RWPE2 (cell line): ENCODE results near the gene TMA7.

Source experiments
- ATAC-seq: fragments of 200-7000 bp; cut with Tn5 transposase; 3 replicates; pipeline ENCODE4 v1.9.1; 2021; ENCODE audit warnings: low read depth
- DNase-seq: peaks from one replicate; pipeline ENCODE4 v3.0.0-alpha.2; 2020; ENCODE audit warnings: low spot score
- H3K27ac ChIP-seq: fragments of 450-650 bp; 2 replicates; pipeline ENCODE4 v1.5.1; 2017; ENCODE audit warnings: mild to moderate bottlenecking; ENCODE audit not compliant: poor library complexity, severe bottlenecking
- H3K27me3 ChIP-seq: fragments of 250-450 bp; sonication (Bioruptor Pico); 2 replicates; pipeline ENCODE4 v1.5.1; 2021; ENCODE audit warnings: mild to moderate bottlenecking, moderate library complexity; ENCODE audit not compliant: insufficient read depth, poor library complexity, severe bottlenecking
- H3K36me3 ChIP-seq: fragments of 250-450 bp; sonication (Bioruptor Pico); 2 replicates; pipeline ENCODE4 v1.5.1; 2020; ENCODE audit warnings: low read depth, mild to moderate bottlenecking, moderate library complexity
- H3K4me1 ChIP-seq: fragments of 250-450 bp; sonication (Bioruptor Pico); 2 replicates; pipeline ENCODE4 v1.5.1; 2021; ENCODE audit warnings: mild to moderate bottlenecking, moderate library complexity; ENCODE audit not compliant: insufficient read depth, poor library complexity, severe bottlenecking
- H3K4me3 ChIP-seq: fragments of 250-450 bp; sonication (Bioruptor Pico); 2 replicates; pipeline ENCODE4 v1.5.1; 2021; ENCODE audit warnings: mild to moderate bottlenecking, moderate library complexity; ENCODE audit not compliant: severe bottlenecking
- H3K9me3 ChIP-seq: fragments of 250-450 bp; sonication (Bioruptor Pico); 2 replicates; pipeline ENCODE4 v1.5.1; 2021; ENCODE audit warnings: mild to moderate bottlenecking, moderate library complexity; ENCODE audit not compliant: severe bottlenecking
- CTCF ChIP-seq: fragments of 450-650 bp; IDR thresholded peaks from one replicate; pipeline ENCODE4 v1.5.1; 2017; ENCODE audit warnings: mild to moderate bottlenecking, moderate library complexity; ENCODE audit not compliant: poor library complexity, severe bottlenecking

Gene TMA7

GRCh38 chr3:48405971-48406370 lies 34.1 kb upstream of the TMA7 start:
- no peak overlapping the region for H3K4me3 ChIP-seq
- no peak for ATAC-seq
- H3K27ac ChIP-seq: no peak overlapping the region
- TF ChIP-seq CTCF: no peak
- H3K27me3 ChIP-seq: no peaks in the 10 kb centered on the region
- no peak for DNase-seq
- peaks cover 85% of the 10 kb centered on the region for H3K36me3 ChIP-seq
- H3K4me1 ChIP-seq: peaks cover 15% of the 10 kb centered on the region
- no peaks in the 10 kb centered on the region for H3K9me3 ChIP-seq

GRCh38 chr3:48406443-48407431 lies 33.3 kb upstream of the TMA7 start:
- TF ChIP-seq CTCF: no peak
- Histone ChIP-seq H3K27me3 (no peaks in the 10 kb centered on the region), H3K36me3 (peaks cover 85% of the 10 kb centered on the region), H3K9me3 (no peaks in the 10 kb centered on the region), H3K4me3 (no peak overlapping the region), H3K4me1 (peaks cover 10% of the 10 kb centered on the region), H3K27ac (no peak overlapping the region)
- DNase-seq: peak; percentile 33
- no peak for ATAC-seq

GRCh38 chr3:48407542-48408099 lies 32.4 kb upstream of the TMA7 start:
- peaks cover 89% of the 10 kb centered on the region for H3K36me3 ChIP-seq
- TF ChIP-seq CTCF: no peak
- no peak overlapping the region for H3K27ac ChIP-seq
- H3K27me3 ChIP-seq: no peaks in the 10 kb centered on the region
- DNase-seq (no peak), ATAC-seq (no peak)
- no peaks in the 10 kb centered on the region for H3K9me3 ChIP-seq
- peaks cover 2% of the 10 kb centered on the region for H3K4me1 ChIP-seq
- H3K4me3 ChIP-seq: no peak overlapping the region

GRCh38 chr3:48408823-48409281 lies 31.2 kb upstream of the TMA7 start:
- Histone ChIP-seq H3K4me3 (no peak overlapping the region), H3K9me3 (no peaks in the 10 kb centered on the region), H3K27ac (no peak overlapping the region), H3K27me3 (no peaks in the 10 kb centered on the region), H3K4me1 (no peaks in the 10 kb centered on the region), H3K36me3 (peaks cover 90% of the 10 kb centered on the region)
- DNase-seq (peak; percentile 30), ATAC-seq (no peak)
- no peak for TF ChIP-seq CTCF
